Measurements from ENCODE around the gene IRF2BP2. TPM values are rescaled to one million over a fixed set of nuclear protein-coding genes. Genes with fewer than 3 reads are reported as not detected.

IRF2BP2 gene
- total and polyA plus RNA-seq, 10 of the 15 experiments (the other 5 are each of a cell fraction or from before 2014, with no cell fraction given): 7.5 to 114 (median 52.3) TPM

GRCh38 chr1:234602334-234603220 is 7.4 kb downstream of the IRF2BP2 start (continued):
- TF ChIP-seq NKRF (conservative IDR thresholded peaks at IDR 0.05): peak; percentile 33; the same call in 1 of the 2 replicates
- TF ChIP-seq EED (IDR thresholded peaks at IDR 0.05; ENCODE audit: low read depth): no peak
- no peak; the same call in 1 of the 2 replicates for TF ChIP-seq ZBED1 (IDR thresholded peaks at IDR 0.05; ENCODE audit: borderline replicate concordance)
- no peak for TF ChIP-seq FOS (IDR thresholded peaks at IDR 0.05; ENCODE audit: borderline replicate concordance, extremely low read depth, insufficient read length)
- no peak for TF ChIP-seq ZSCAN29 (IDR thresholded peaks at IDR 0.05)
- no peak for TF ChIP-seq KLF5 (IDR thresholded peaks at IDR 0.05; ENCODE audit: partially characterized antibody)
- TF ChIP-seq SREBF1 (IDR thresholded peaks at IDR 0.05; ENCODE audit: low read length): no peak
- TF ChIP-seq SREBF2 (IDR thresholded peaks at IDR 0.05; ENCODE audit: low read length): no peak
- peak; percentile 14; the same call in 1 of the 2 replicates for TF ChIP-seq CHD1 (IDR thresholded peaks at IDR 0.05; ENCODE audit: low read depth, low read length)
- TF ChIP-seq IRF5 (IDR thresholded peaks at IDR 0.05; ENCODE audit: borderline replicate concordance): no peak
- no peak for TF ChIP-seq BMI1 (IDR thresholded peaks at IDR 0.05; ENCODE audit: borderline replicate concordance)
- TF ChIP-seq ASH2L (IDR thresholded peaks at IDR 0.05; ENCODE audit: borderline replicate concordance, low read depth): no peak
- TF ChIP-seq TAF1 (IDR thresholded peaks at IDR 0.05; ENCODE audit: borderline replicate concordance, low read depth, low read length): 0 out of 2 replicates have a peak, but pooled peaks have one; percentile 33
- 0 out of 2 replicates have a peak, but pooled peaks have one; percentile 37 for TF ChIP-seq NFYB (IDR thresholded peaks at IDR 0.05; ENCODE audit: insufficient read depth, low read depth, low read length)
- no peak for TF ChIP-seq FOXM1 (IDR thresholded peaks at IDR 0.05; ENCODE audit: low read depth, low read length)
- no peak for TF ChIP-seq BRCA1 (IDR thresholded peaks at IDR 0.05; ENCODE audit: low read depth, low read length)
- no peak for TF ChIP-seq ZZZ3 (IDR thresholded peaks at IDR 0.05; ENCODE audit: control insufficient read depth, insufficient read length, low read depth)
- no peak for TF ChIP-seq SMARCA5 (IDR thresholded peaks at IDR 0.05)
- TF ChIP-seq NR2C1 (IDR thresholded peaks at IDR 0.05): no peak
- TF ChIP-seq CHD2 (IDR thresholded peaks at IDR 0.05; ENCODE audit: borderline replicate concordance, low read depth, low read length): peak; percentile 65; the same call in 1 of the 2 replicates
- TF ChIP-seq ATF7 (IDR thresholded peaks at IDR 0.05; ENCODE audit: low read depth): peak; percentile 70
- no peak for TF ChIP-seq ATF2 (IDR thresholded peaks at IDR 0.05; ENCODE audit: low read length)
- peak; percentile 80 for TF ChIP-seq POLR2AphosphoS2 (IDR thresholded peaks at IDR 0.05; ENCODE audit: low read depth, low read length)
- TF ChIP-seq BCL3 (IDR thresholded peaks at IDR 0.05; ENCODE audit: borderline replicate concordance, insufficient read depth, low read depth, low read length, poor library complexity, severe bottlenecking): peak; percentile 36
- TF ChIP-seq EGR1 (IDR thresholded peaks at IDR 0.05; ENCODE audit: borderline replicate concordance in 1 of 2, low read depth in 2 of 2, low read length in 2 of 2): no peak
